Stimulated activated CD4-positive, alpha-beta T cell treated with anti-CD3 and anti-CD28 coated beads, Interleukin-4, amount 100 ng/mL, for 48 hours (primary cell): Measurements from ENCODE around the gene ARHGEF25.

Source experiments
- DNase-seq, 2 donors: peaks; one replicate each; pipeline ENCODE4 v3.0.0-alpha.2; 2020; ENCODE audit warnings: low read depth in 2 of 2

ARHGEF25 gene

DNA sequence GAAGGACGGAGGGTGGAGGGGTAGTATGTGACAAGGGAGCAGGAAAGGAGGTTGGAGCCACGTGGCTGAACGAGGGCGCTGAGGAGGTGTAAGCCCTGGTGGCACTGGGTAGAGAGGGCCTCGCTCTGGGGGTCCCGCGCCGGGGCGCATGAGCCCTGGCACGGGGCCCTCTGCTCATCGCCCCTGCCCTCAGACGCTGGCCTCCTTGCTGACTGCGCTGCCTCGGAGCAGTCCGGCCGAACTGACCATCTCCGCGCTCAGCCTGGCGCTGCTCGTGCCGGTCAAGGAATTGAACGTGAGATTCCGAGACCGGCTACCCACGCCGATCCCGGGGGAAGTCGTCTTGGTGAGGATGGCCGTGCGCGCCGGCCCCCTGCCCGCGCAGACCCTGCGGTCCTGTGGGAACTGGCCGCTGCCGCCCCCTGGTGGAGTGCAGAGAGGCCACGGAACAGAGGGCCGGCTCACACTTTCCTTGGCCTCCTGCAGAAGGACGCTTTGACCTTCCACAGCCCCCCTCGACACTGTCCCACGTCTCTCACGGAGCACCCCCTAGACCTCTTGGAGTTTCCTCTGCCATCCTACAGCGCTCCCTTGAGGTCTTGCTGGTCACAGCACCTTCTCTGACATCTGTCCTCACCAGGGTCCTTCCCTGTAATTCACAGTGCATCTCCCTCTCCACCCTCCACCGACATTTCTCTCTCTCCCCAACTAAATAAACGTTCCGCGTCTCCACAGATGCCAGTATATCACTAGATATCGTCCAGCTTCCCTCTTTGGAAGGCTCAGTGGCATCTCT, 10.5 kb downstream of the ARHGEF25 start:
- peak; percentile 58 to 66 for DNase-seq

GRCh38 chr12:57622293-57623245, 11.3 kb downstream of the ARHGEF25 start:
- no peak for DNase-seq

DNA sequence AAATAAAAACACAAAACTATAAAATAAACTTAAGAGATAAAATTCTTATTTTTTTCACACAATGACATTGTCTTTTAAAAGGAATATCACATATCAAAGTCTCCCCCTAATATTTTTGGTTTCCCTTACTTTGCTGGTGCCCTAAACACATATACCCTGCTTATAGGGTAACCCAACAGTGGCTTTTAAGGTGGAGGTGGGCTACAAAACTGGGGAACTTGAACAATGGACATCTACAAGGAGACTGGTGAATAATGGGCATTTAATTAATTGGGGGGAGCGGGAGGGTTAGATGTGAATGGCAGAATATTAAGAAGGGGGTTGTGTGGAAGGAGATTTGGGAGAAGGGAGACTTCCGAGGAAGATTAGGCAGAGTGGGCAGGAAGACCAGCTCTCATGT, 12.2 kb downstream of the ARHGEF25 start:
- DNase-seq, result no peak

GRCh38 chr12:57623811-57624390, 12.7 kb downstream of the ARHGEF25 start:
- no peak for DNase-seq

- no peak for DNase-seq
Measured at GRCh38 chr12:57624441-57625220, 13.4 kb downstream of the ARHGEF25 start.

DNA sequence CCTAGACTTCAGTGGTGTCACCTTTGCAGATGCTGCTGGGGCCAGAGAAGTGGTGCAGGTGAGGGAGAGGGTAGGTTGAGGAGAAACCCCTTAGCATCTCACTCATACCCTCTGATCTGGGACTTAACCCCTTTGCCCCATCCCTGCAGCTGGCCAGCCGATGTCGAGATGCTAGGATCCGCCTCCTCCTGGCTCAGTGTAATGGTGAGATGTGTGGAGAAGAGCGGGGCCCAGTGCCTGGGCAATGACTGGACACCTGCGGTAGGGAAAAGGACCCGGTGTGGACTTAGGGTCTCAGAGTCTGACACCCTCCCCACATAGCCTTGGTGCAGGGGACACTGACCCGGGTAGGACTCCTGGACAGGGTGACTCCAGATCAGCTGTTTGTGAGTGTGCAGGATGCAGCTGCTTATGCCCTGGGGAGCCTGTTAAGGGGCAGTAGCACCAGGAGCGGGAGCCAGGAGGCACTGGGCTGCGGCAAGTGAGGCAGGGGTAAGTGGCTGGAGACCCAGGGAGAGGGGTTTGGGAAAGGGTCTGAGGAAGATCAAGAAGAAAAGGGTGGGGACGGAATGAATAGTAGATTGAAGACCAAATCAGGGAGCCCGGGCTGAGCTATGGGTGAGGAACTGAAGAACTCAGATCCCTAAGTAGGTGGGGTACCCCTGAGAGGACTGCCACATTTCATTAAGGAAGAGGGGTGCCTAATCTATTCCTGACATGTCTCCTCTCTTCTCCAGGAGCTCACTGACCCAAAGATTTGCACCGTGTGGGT, 14.2 kb downstream of the ARHGEF25 start:
- DNase-seq, result no peak

DNA sequence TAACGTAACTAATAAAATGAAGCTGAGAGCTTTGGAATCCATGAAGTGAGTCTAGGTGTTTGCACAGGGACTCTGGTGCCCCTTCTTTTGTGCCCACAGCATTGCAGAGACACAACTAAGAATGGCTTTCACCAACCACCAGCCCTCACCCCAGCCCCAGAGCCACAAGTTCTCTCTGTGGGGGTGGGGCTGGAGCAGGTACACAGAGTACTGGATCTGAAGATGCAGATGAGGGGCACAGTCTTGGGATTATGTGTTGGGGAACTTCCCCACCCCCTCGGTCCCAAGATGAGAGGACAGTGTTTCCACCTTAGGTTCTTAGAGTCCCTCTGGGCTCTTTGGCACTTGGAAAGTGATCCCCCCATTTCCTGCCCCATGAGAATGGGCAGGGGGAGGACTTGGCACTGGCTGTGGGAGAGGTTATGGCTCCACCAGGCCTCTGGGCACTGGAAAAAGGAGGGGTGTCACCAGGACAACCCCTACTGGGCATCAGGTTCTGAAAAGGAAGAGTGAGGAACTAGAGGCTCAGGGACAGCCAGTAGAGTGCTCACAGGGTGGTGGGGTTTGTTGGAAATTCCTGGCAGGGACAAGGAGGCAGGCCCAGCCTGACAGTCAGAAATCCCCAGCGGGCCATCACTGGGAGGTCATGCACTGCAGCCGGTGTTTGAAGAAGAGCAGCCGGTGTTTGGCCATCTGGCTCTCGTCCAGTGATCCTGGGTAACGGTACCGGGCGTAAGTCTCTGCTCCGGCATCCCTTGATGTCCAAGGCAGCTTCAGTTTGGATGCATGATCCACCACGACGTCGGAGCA, 15.1 kb downstream of the ARHGEF25 start:
- DNase-seq, result no peak

GRCh38 chr12:57626921-57627445, 15.7 kb downstream of the ARHGEF25 start:
- DNase-seq, result no peak

DNA sequence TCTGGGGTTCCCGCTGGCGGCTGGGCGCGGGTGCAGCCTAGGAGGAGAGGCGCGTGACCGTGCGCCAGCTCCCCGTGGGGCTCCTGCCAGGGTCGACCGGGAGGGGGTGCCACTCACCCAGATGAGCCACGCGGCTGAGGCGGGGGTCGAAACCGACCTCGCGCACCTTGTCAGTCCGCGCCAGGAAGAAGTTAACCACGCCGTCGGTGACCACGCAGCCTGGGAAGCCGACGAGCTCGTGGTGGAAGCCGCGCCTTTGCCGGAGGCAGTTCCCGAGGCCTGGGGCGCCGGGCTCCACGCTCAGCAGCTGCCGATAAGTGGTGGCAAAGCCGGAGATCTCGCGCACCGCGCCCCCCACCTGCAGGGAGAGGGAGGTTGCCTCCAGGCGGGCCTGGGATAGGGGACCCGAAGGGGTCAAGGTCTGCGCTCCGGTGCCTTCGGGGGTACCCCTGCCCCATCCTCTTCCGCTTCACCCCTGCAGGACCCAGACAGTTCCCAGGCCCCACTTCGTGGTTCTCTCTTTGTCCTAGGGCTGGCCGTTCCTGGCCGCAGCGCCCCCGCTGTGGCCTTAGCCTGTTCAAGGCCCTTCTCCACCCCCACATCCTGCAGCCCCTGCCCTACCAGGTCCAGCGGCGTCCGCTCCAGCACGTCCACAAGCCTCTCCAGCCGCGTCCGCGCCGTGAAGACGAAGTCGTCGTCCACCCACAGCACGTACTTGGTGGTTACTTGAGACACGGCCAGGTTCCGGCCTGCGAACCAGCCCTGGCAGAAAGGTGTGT, 16.5 kb downstream of the ARHGEF25 start:
- DNase-seq, result no peak

DNA sequence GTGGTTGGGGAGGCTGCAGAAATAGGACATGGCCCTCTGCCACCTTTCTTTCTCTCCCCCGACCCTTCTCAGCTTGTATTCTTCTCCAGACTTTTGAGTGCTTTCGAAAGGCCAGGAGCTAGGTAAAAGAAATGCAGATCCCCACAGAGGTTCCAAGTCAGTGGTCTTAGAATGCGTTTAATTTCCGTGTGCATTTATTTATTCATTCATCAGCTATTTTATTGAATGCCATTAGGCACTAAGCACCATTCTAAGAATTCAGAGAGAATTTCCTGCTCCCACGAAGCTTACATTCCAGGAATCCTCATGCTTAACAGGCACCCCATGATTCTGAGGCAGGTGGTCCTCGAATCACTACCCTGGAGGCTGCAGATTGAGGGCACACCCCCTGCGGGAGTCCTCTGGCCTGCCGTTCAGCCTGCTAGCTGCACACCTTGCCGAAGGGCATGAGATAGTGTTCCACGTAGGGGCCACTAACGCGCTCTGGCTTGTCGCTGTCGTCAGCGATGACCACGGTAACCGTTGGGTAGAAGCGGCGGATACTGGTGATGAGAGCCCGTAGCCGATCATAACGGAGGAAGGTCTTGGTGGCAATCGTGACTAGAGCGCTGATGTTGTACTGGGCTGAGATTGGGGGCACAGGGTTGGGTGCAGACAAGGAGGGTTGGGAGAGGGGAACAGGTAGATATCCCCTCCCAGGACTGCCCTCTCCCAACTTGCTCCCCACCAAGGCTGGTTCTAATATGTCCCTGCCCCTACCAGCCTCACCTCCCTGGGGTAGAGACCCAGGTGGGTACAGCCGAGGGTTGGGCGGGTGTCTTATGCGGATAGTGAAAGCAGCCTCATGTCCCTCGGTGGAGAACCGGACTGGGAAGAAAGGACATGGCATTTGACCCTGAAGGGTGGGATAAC, 17.3 kb downstream of the ARHGEF25 start:
- DNase-seq, result no peak

GRCh38 chr12:57629897-57630471, 18.7 kb downstream of the ARHGEF25 start:
- no peak for DNase-seq

- no peak for DNase-seq
Measured at GRCh38 chr12:57630891-57631433, 19.7 kb downstream of the ARHGEF25 start.

DNA sequence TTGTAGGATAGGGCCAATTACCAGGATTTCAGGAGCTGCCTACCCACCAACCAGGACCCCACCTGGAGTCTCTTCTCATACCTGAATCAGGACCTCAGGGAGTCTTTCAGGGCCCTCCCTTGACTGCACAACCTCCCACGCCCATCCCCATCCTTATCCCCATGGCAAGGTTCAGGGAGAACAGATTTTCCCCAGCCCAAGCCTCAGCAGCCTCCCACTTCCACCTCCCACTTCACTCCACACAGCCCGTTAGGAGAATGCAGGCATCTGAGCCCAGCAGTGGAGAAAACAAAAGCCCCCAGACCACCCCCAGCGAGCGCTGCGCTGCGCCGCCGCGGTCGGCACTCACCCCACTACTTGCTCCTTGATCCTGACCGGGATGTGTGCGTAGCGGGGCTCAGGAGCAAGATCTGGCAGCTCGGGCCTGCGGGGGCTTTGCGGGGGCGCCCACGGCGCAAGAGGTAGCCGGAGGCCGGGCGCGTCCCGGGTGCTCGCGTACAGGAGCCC, 20.4 kb downstream of the ARHGEF25 start:
- no peak for DNase-seq

- no peak for DNase-seq
Measured at GRCh38 chr12:57632073-57632957, 21.1 kb downstream of the ARHGEF25 start.

DNA sequence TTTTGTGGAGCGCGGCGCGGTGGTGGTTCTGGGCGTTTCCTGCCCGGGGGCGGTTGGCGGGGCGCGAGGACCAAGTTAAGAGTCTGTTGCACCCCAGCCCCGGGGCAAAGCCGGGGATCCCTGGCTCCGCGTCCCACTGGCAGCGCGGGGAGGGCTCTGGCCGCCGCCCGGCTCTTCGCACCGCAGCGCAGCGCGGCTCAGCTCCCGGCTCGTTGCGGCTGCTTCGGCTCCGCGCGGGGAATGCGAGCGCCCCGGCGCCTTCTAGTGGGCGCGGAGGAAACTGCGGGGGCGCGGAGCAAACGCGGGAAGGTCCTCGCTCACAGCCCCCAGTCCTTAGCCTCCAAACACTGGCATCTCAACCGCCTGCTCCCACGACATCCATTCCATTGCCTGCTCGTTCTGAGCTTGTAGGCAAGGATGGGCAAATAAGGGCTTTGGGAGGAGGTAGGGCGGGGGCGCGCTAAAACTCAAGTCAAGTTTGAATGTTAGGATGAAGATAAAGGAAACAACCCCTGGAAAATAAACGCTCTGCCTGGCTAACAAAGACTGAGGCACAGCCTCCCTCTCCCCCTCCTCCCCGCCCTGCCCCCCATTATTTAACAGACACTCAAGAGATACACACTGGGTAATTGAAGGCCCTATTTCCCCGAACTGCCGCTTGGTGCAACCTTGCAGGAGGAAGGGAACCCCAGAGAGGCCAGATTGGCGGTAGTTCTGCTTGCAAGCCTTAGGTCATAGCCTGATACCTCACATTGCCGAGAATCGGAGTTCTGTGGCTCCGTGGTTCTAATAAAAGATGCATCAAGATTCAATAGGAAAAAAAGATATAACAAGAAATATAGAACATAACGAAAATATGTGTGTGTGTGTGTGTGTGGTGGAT, 22.0 kb downstream of the ARHGEF25 start, which contains the start of gene B4GALNT1:
TSS of gene B4GALNT1 (minus strand) at position 244 of the 883 bp plus-strand sequence. CDS start 1,069 bp downstream, outside the sequence.
- peak; percentile 49 to 63 for DNase-seq
